ENCODE results near the gene RIPOR3. TPM values are rescaled to one million over a fixed set of nuclear protein-coding genes. Genes with fewer than 3 reads are reported as not detected.
"Not testable (repeated sequence)": the region's sequence is repeated elsewhere in the genome, so short reads cannot be mapped to it uniquely, and the experiment has no call there.

Gene RIPOR3
- total and polyA plus RNA-seq, 4 donors: 4.3 to 9.9 (median 7.7) TPM

DNA sequence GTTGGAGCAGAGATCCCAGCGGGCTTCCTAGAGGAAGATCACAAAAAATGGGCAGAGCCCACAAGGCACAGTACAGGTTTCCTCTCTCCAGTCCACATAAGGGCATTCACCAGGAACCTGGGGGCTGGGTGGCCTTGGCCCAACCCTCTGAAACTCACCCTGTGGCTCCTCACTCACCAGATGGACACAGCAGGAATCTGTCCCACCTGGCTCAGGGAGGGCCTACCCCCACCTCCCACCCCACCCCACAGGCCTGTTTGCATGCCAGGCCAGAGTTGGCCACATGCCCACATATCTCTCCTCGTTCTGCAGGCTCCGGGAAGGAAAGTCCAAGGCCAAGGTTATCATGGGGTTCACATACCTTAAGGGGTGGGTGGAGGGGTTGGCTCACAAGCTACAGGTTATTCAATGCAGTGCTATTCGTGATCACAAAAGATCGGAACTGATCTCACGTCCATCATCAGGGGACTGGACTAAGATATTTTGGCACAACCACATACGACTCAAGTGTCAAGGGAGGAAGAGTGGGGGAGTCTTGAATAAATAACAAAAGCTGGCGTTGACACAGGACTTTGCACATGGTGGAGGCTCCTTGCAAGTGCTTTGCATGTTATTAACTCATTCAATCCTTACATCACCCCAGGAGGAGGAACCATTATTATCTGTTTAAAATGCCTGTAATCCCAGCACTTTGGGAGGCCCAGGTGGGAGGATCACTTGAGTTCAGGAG lies 13.0 kb downstream of the RIPOR3 start:
- peak in 2 of 3 donors; percentile 50 to 53 for DNase-seq

DNA sequence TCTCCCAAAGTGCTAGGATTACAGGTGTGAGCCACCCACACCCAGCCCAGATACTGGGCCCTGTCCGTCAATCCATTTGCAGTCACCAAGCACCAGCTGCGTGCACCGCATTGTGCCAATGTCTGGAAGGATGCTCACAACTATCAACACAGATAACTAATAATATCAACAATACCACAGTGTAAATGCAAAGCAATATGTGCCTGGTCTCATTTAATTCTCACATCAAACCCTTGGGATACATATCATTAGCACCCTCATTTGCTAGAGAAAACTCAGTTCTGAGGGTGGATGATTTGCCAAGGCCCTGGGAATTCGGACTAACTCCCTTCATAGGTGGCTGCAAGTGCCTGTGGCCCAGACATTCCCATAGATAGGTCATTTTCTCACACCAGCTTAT lies 14.5 kb downstream of the RIPOR3 start:
- H3K36me3 ChIP-seq (ENCODE audit: control insufficient read depth in 4 of 4, insufficient read depth in 4 of 4, low read length in 4 of 4): no peaks in the 10 kb centered on the region
- H3K4me1 ChIP-seq (ENCODE audit: control insufficient read depth in 5 of 5, insufficient read depth in 5 of 5, low read length in 5 of 5): peaks cover 0 to 6% (median 3%) of the 10 kb centered on the region in 5 donors
- ATAC-seq (ENCODE audit: insufficient read depth, low FRiP score) (no peak), DNase-seq (no peak)
- TF ChIP-seq, protein P1, sequence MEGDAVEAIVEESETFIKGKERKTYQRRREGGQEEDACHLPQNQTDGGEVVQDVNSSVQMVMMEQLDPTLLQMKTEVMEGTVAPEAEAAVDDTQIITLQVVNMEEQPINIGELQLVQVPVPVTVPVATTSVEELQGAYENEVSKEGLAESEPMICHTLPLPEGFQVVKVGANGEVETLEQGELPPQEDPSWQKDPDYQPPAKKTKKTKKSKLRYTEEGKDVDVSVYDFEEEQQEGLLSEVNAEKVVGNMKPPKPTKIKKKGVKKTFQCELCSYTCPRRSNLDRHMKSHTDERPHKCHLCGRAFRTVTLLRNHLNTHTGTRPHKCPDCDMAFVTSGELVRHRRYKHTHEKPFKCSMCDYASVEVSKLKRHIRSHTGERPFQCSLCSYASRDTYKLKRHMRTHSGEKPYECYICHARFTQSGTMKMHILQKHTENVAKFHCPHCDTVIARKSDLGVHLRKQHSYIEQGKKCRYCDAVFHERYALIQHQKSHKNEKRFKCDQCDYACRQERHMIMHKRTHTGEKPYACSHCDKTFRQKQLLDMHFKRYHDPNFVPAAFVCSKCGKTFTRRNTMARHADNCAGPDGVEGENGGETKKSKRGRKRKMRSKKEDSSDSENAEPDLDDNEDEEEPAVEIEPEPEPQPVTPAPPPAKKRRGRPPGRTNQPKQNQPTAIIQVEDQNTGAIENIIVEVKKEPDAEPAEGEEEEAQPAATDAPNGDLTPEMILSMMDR (IDR thresholded peaks at IDR 0.05; ENCODE audit: control extremely low read depth, extremely low read depth): no peak
- no peak overlapping the region for H3K27ac ChIP-seq (ENCODE audit: low read depth in 1 of 2, low read length in 1 of 2)
- no peak overlapping the region for H3K9ac ChIP-seq (ENCODE audit: insufficient read depth in 1 of 2, low read length in 2 of 2)
- 93 to 95% methylated on average over 4 of the region's 4 CpGs for WGBS, 2 donors
- H3K27me3 ChIP-seq (ENCODE audit: control insufficient read depth in 3 of 3, insufficient read depth in 3 of 3, low read length in 2 of 3): no peaks in the 10 kb centered on the region
- H3K9me3 ChIP-seq (ENCODE audit: control insufficient read depth in 4 of 4, insufficient read depth in 3 of 4, low read length in 3 of 4): no peaks in the 10 kb centered on the region
- H3K4me3 ChIP-seq: no peak overlapping the region

More for the DNA sequence above, 13.0 kb downstream of the RIPOR3 start:
- WGBS, 2 donors: 47 to 74% methylated on average over 8 of the region's 8 CpGs
- Histone ChIP-seq H3K36me3 (ENCODE audit: control insufficient read depth in 4 of 4, insufficient read depth in 4 of 4, low read length in 4 of 4) (no peaks in the 10 kb centered on the region), H3K9ac (ENCODE audit: insufficient read depth in 1 of 2, low read length in 2 of 2) (no peak overlapping the region), H3K9me3 (ENCODE audit: control insufficient read depth in 4 of 4, insufficient read depth in 3 of 4, low read length in 3 of 4) (no peaks in the 10 kb centered on the region), H3K27ac (ENCODE audit: low read depth in 1 of 2, low read length in 1 of 2) (no peak overlapping the region), H3K4me1 (ENCODE audit: control insufficient read depth in 5 of 5, insufficient read depth in 5 of 5, low read length in 5 of 5) (peaks cover 0 to 5% (median 3%) of the 10 kb centered on the region in 5 donors), H3K4me3 (no peak overlapping the region), H3K27me3 (ENCODE audit: control insufficient read depth in 3 of 3, insufficient read depth in 3 of 3, low read length in 2 of 3) (no peaks in the 10 kb centered on the region)
- ATAC-seq (ENCODE audit: insufficient read depth, low FRiP score): no peak
- TF ChIP-seq, protein P1 (IDR thresholded peaks at IDR 0.05; ENCODE audit: control extremely low read depth, extremely low read depth): no peak

DNA sequence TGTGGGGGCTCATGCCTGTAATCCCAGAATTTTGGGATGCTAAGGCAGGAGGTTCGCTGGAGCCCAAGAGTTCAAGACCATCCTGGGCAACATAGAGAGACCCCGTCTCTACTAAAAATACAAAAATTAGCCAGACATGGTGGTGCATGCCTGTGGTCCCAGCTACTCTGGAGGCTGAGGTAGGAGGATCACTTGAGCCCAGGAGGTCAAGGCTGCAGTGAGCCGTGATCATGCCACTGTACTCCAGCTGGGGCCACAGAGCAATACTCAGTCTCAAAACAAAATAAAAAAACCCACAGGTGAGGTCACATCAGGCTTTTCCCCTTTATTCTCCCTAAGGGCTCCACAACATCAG lies 15.0 kb downstream of the RIPOR3 start:
- WGBS, 2 donors: 94 to 95% methylated on average over 3 of the region's 3 CpGs
- H3K9me3 ChIP-seq (ENCODE audit: control insufficient read depth in 4 of 4, insufficient read depth in 3 of 4, low read length in 3 of 4); ATAC-seq (ENCODE audit: insufficient read depth, low FRiP score); H3K27me3 ChIP-seq (ENCODE audit: control insufficient read depth in 3 of 3, insufficient read depth in 3 of 3, low read length in 2 of 3); H3K9ac ChIP-seq (ENCODE audit: insufficient read depth in 1 of 2, low read length in 2 of 2); H3K4me1 ChIP-seq (ENCODE audit: control insufficient read depth in 5 of 5, insufficient read depth in 5 of 5, low read length in 5 of 5); DNase-seq; H3K27ac ChIP-seq (ENCODE audit: low read depth in 1 of 2, low read length in 1 of 2); H3K36me3 ChIP-seq (ENCODE audit: control insufficient read depth in 4 of 4, insufficient read depth in 4 of 4, low read length in 4 of 4); H3K4me3 ChIP-seq: not testable (repeated sequence)

DNA sequence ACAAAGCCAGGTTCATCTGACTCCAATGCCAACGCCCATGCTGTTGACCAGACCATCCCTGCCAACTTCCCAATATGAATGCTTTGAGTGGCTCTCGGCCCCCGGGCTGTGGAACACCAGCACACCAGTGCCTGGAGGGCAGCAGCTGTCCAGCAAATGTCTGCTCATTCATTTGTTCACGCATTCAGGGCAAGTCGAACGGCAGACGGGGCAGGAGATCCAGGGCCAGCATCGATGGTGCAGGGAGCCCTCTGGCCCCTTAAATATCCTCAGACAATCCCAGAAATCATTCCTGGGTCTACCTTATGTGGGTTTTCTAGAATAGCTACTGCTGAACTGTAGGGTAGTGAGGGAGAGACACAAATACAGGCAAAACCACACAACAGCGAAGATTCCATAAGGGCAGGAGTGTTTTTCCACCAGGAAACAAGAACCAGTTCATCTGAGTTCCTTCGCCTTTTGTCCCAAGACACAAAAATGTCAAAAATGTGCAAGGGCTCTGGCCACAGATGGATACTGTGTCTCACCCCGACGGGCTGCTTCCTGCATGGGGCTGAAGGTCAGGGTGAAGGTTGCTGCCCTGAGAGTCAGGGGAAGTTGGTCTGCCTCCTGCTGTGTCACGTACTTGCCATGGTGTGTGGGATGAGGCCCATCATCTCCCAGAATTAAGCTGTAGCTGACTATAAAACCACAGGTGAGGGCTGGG lies 15.5 kb downstream of the RIPOR3 start:
- H3K4me1 ChIP-seq (ENCODE audit: control insufficient read depth in 5 of 5, insufficient read depth in 5 of 5, low read length in 5 of 5): peaks cover 0 to 6% (median 3%) of the 10 kb centered on the region in 5 donors
- TF ChIP-seq, protein P1 (IDR thresholded peaks at IDR 0.05; ENCODE audit: control extremely low read depth, extremely low read depth): no peak
- DNase-seq: no peak
- no peak overlapping the region for H3K9ac ChIP-seq (ENCODE audit: insufficient read depth in 1 of 2, low read length in 2 of 2)
- H3K27ac ChIP-seq (ENCODE audit: low read depth in 1 of 2, low read length in 1 of 2): no peak overlapping the region
- no peaks in the 10 kb centered on the region for H3K36me3 ChIP-seq (ENCODE audit: control insufficient read depth in 4 of 4, insufficient read depth in 4 of 4, low read length in 4 of 4)
- H3K9me3 ChIP-seq (ENCODE audit: control insufficient read depth in 4 of 4, insufficient read depth in 3 of 4, low read length in 3 of 4): no peaks in the 10 kb centered on the region
- no peaks in the 10 kb centered on the region for H3K27me3 ChIP-seq (ENCODE audit: control insufficient read depth in 3 of 3, insufficient read depth in 3 of 3, low read length in 2 of 3)
- WGBS, 2 donors: 65 to 68% methylated on average over 13 of the region's 13 CpGs
- no peak overlapping the region for H3K4me3 ChIP-seq
- no peak for ATAC-seq (ENCODE audit: insufficient read depth, low FRiP score)

Data from lung (tissue), 12 donors.